ENCODE measurements around the gene LCE4A. TPM values are rescaled to one million over a fixed set of nuclear protein-coding genes. Genes with fewer than 3 reads are reported as not detected.

The LCE4A gene
- total RNA-seq, 4 donors from 2014 or later = not detected

GRCh38 chr1:152745765-152746444, 37.9 kb downstream of the LCE4A start:
- no peak for TF ChIP-seq CTCF (IDR thresholded peaks at IDR 0.05; ENCODE audit: low read depth)

- TF ChIP-seq CTCF (IDR thresholded peaks at IDR 0.05; ENCODE audit: low read depth) = no peak
These were observed 39.9 kb downstream of the LCE4A start for GRCh38 chr1:152747831-152748230.

GRCh38 chr1:152752225-152752624, 44.3 kb downstream of the LCE4A start:
- TF ChIP-seq CTCF (IDR thresholded peaks at IDR 0.05; ENCODE audit: low read depth) = no peak

GRCh38 chr1:152753586-152753985, 45.6 kb downstream of the LCE4A start:
- TF ChIP-seq CTCF (IDR thresholded peaks at IDR 0.05; ENCODE audit: low read depth) = no peak

- no peak for TF ChIP-seq CTCF (IDR thresholded peaks at IDR 0.05; ENCODE audit: low read depth)
These were observed 48.9 kb downstream of the LCE4A start for GRCh38 chr1:152756872-152757271.

- TF ChIP-seq CTCF (IDR thresholded peaks at IDR 0.05; ENCODE audit: low read depth) = no peak
These were observed 49.8 kb downstream of the LCE4A start, which contains the start of gene KPRP for GRCh38 chr1:152757747-152758146. Gene KPRP, plus strand, starts transcription at chr1:152758025. Its CDS starts 1,564 bp downstream, at chr1:152759589.

- no peak for TF ChIP-seq CTCF (IDR thresholded peaks at IDR 0.05; ENCODE audit: low read depth)
These were observed 50.7 kb downstream of the LCE4A start for GRCh38 chr1:152758636-152759035.

Other genes starting within 250 kb of the LCE4A start
- gene LCE5A, start 197.4 kb upstream of the LCE4A start, total RNA-seq = not detected
- not detected for gene CRCT1, start 193.7 kb upstream of the LCE4A start, total RNA-seq
- gene LCE3E, start 141.4 kb upstream of the LCE4A start, total RNA-seq = not detected
- not detected for gene LCE3D, start 127.6 kb upstream of the LCE4A start, total RNA-seq
- not detected for gene LCE3C, start 107.9 kb upstream of the LCE4A start, total RNA-seq
- not detected for gene LCE3B, start 94.3 kb upstream of the LCE4A start, total RNA-seq
- gene LCE3A, start 85.1 kb upstream of the LCE4A start, total RNA-seq = not detected
- not detected for gene LCE2D, start 44.8 kb upstream of the LCE4A start, total RNA-seq
- not detected for gene LCE2C, start 32.9 kb upstream of the LCE4A start, total RNA-seq
- gene LCE2B, start 22.0 kb upstream of the LCE4A start, total RNA-seq = not detected
- not detected for gene LCE2A, start 9.8 kb upstream of the LCE4A start, total RNA-seq
- gene KPRP, start 49.9 kb downstream of the LCE4A start, total RNA-seq = not detected
- gene LCE1F, start 67.0 kb downstream of the LCE4A start, total RNA-seq = not detected
- not detected for gene LCE1E, start 78.1 kb downstream of the LCE4A start, total RNA-seq
- gene LCE1D, start 88.6 kb downstream of the LCE4A start, total RNA-seq = not detected
- not detected for gene LCE1C, start 98.5 kb downstream of the LCE4A start, total RNA-seq
- gene LCE1B, start 103.8 kb downstream of the LCE4A start, total RNA-seq = not detected
- gene LCE1A, start 119.3 kb downstream of the LCE4A start, total RNA-seq = not detected
- not detected for gene LCE6A, start 134.7 kb downstream of the LCE4A start, total RNA-seq
- gene LCE7A, start 151.8 kb downstream of the LCE4A start, total RNA-seq = not detected
- not detected for gene SMCP, start 170.2 kb downstream of the LCE4A start, total RNA-seq
- not detected for gene IVL, start 200.4 kb downstream of the LCE4A start, total RNA-seq
- gene SPRR5, start 239.0 kb downstream of the LCE4A start, total RNA-seq = not detected